GM12878 (cell line): ENCODE data around the gene F2RL3. TPM values are rescaled to one million over a fixed set of nuclear protein-coding genes. Genes with fewer than 3 reads are reported as not detected.

Experiments used
- BHLHE40 ChIP-seq, 2 experiments: fragments of 450-650 bp in 1 of 2; IDR thresholded peaks; 2 replicates each; pipeline ENCODE4 v1.6.1; 2011 to 2017; ENCODE audit warnings: low read depth in 2 of 2, borderline replicate concordance in 1 of 2, improper control_type of control experiment in 1 of 2, low read length in 1 of 2, mild to moderate bottlenecking in 1 of 2
- CEBPB ChIP-seq, 2 experiments: fragments of 150-350 bp in 1 of 2; IDR thresholded peaks; 2 replicates each; pipeline ENCODE4 v1.6.1; 2012 to 2014; ENCODE audit warnings: low read depth in 2 of 2, low read length in 2 of 2, borderline replicate concordance in 1 of 2, inconsistent platforms in 1 of 2
- CHD4 ChIP-seq: fragments of 200-600 bp; sonication (generic); IDR thresholded peaks from 2 replicates; pipeline ENCODE4 v1.6.1; 2016; ENCODE audit warnings: mild to moderate bottlenecking
- DPF2 ChIP-seq: fragments of 450-650 bp; IDR thresholded peaks from 2 replicates; pipeline ENCODE4 v1.6.1; 2017; ENCODE audit warnings: mild to moderate bottlenecking
- E4F1 ChIP-seq: fragments of 450-650 bp; IDR thresholded peaks from 2 replicates; pipeline ENCODE4 v1.6.1; 2018; ENCODE audit warnings: borderline replicate concordance, mild to moderate bottlenecking; ENCODE audit not compliant: partially characterized antibody
- EGR1 ChIP-seq, 2 experiments: IDR thresholded peaks; 1 replicate in 1 of 2; 2 replicates in 1 of 2; pipeline ENCODE4 v1.6.1; 2011 to 2012; ENCODE audit warnings: low read depth in 2 of 2, low read length in 2 of 2, borderline replicate concordance in 1 of 2, mild to moderate bottlenecking in 1 of 2, moderate library complexity in 1 of 2
- FOXK2 ChIP-seq: fragments of 450-650 bp; IDR thresholded peaks from 2 replicates; pipeline ENCODE4 v1.6.1; 2017; ENCODE audit warnings: mild to moderate bottlenecking, moderate library complexity
- IKZF2 ChIP-seq, 2 experiments: fragments of 450-650 bp; IDR thresholded peaks; 2 replicates each; pipeline ENCODE4 v1.6.1; 2017; ENCODE audit warnings: mild to moderate bottlenecking in 2 of 2, moderate library complexity in 2 of 2
- IRF4 ChIP-seq: IDR thresholded peaks from 2 replicates; pipeline ENCODE4 v1.6.1; 2011; ENCODE audit warnings: low read depth, low read length
- NFXL1 ChIP-seq: fragments of 450-650 bp; IDR thresholded peaks from 2 replicates; pipeline ENCODE4 v1.6.1; 2017; ENCODE audit warnings: antibody characterized with exemption, mild to moderate bottlenecking, borderline replicate concordance
- NR2C1 ChIP-seq: fragments of 450-650 bp; IDR thresholded peaks from 2 replicates; pipeline ENCODE4 v1.6.1; 2017; ENCODE audit warnings: antibody characterized with exemption, mild to moderate bottlenecking, moderate library complexity
- POLR2AphosphoS2 ChIP-seq: IDR thresholded peaks from 2 replicates; pipeline ENCODE4 v1.6.1; 2011; ENCODE audit warnings: low read depth, mild to moderate bottlenecking, low read length, improper control_type of control experiment, moderate library complexity
- SIN3A ChIP-seq: IDR thresholded peaks from 2 replicates; pipeline ENCODE4 v1.6.1; 2012; ENCODE audit warnings: low read depth, low read length, improper control_type of control experiment
- SUZ12 ChIP-seq: fragments of 200-600 bp; sonication (generic); IDR thresholded peaks from one replicate; pipeline ENCODE4 v1.6.1; 2018; ENCODE audit warnings: antibody characterized with exemption, mild to moderate bottlenecking; ENCODE audit not compliant: unreplicated experiment
- TARDBP ChIP-seq: IDR thresholded peaks from 2 replicates; pipeline ENCODE4 v1.6.1; 2016; ENCODE audit warnings: borderline replicate concordance
- WRNIP1 ChIP-seq: IDR thresholded peaks from 2 replicates; pipeline ENCODE4 v1.6.1; 2011; ENCODE audit warnings: low read depth, low read length, improper control_type of control experiment, borderline replicate concordance
- ZNF217 ChIP-seq: fragments of 450-650 bp; IDR thresholded peaks from 2 replicates; pipeline ENCODE4 v1.6.1; 2017; ENCODE audit warnings: antibody characterized with exemption, mild to moderate bottlenecking
- ZNF24 ChIP-seq: fragments of 450-650 bp; IDR thresholded peaks from 2 replicates; pipeline ENCODE4 v1.6.1; 2017; ENCODE audit warnings: antibody characterized with exemption, mild to moderate bottlenecking
- ZSCAN29 ChIP-seq: fragments of 450-650 bp; IDR thresholded peaks from 2 replicates; pipeline ENCODE4 v1.6.1; 2017; ENCODE audit warnings: mild to moderate bottlenecking, moderate library complexity
- ZZZ3 ChIP-seq: IDR thresholded peaks from 2 replicates; pipeline ENCODE4 v1.6.1; 2011; ENCODE audit warnings: low read depth; ENCODE audit not compliant: control insufficient read depth, insufficient read length
- polyA plus RNA-seq, 11 experiments: library from polyadenylated mRNA; depleted of rRNA in 4 of 11; unstranded in 6 of 11; stranded (reverse) in 5 of 11; fragments of >200 nt; fragmentation: Nextera tagmentation in 4 of 11; fragmentation: Illumina TruSeq in 1 of 11; extraction: Ambion mirVana in 4 of 11; extraction: Trizol in 1 of 11; gene quantifications; 1 replicate in 1 of 11; 2 replicates in 10 of 11; pipeline versions ENCODE4 v1.2.1 to v1.2.3, GENCODE V29; 2011 to 2016; ENCODE audit warnings: inconsistent platforms in 2 of 11, missing spikeins in 2 of 11, low read depth in 1 of 11
- total RNA-seq, 4 experiments: library from RNA; depleted of rRNA in 3 of 4; stranded (reverse); fragments of >200 nt in 3 of 4; fragmentation: Illumina TruSeq in 1 of 4; extraction: Trizol in 1 of 4; gene quantifications; 2 replicates each; pipeline versions ENCODE4 v1.2.1 to v1.2.3, GENCODE V29; 2013 to 2021
- TF ChIP-seq, protein P1 (sequence below): IDR thresholded peaks from 2 replicates; pipeline ENCODE4 v1.6.1; 2012; ENCODE audit warnings: improper control_type of control experiment, low read depth, low read length; ENCODE audit not compliant: insufficient replicate concordance
- TF ChIP-seq, protein P2 (sequence below): IDR thresholded peaks from 2 replicates; pipeline ENCODE4 v1.6.1; 2012; ENCODE audit warnings: low read length, inconsistent platforms

Gene F2RL3
- total and polyA plus RNA-seq, 10 of the 15 experiments (the other 5 are each of a cell fraction or from before 2014, with no cell fraction given): 0.01 to 1.2 (median 0.29) TPM

- TF ChIP-seq, protein P1, sequence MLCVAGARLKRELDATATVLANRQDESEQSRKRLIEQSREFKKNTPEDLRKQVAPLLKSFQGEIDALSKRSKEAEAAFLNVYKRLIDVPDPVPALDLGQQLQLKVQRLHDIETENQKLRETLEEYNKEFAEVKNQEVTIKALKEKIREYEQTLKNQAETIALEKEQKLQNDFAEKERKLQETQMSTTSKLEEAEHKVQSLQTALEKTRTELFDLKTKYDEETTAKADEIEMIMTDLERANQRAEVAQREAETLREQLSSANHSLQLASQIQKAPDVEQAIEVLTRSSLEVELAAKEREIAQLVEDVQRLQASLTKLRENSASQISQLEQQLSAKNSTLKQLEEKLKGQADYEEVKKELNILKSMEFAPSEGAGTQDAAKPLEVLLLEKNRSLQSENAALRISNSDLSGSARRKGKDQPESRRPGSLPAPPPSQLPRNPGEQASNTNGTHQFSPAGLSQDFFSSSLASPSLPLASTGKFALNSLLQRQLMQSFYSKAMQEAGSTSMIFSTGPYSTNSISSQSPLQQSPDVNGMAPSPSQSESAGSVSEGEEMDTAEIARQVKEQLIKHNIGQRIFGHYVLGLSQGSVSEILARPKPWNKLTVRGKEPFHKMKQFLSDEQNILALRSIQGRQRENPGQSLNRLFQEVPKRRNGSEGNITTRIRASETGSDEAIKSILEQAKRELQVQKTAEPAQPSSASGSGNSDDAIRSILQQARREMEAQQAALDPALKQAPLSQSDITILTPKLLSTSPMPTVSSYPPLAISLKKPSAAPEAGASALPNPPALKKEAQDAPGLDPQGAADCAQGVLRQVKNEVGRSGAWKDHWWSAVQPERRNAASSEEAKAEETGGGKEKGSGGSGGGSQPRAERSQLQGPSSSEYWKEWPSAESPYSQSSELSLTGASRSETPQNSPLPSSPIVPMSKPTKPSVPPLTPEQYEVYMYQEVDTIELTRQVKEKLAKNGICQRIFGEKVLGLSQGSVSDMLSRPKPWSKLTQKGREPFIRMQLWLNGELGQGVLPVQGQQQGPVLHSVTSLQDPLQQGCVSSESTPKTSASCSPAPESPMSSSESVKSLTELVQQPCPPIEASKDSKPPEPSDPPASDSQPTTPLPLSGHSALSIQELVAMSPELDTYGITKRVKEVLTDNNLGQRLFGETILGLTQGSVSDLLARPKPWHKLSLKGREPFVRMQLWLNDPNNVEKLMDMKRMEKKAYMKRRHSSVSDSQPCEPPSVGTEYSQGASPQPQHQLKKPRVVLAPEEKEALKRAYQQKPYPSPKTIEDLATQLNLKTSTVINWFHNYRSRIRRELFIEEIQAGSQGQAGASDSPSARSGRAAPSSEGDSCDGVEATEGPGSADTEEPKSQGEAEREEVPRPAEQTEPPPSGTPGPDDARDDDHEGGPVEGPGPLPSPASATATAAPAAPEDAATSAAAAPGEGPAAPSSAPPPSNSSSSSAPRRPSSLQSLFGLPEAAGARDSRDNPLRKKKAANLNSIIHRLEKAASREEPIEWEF: no peak
- no peak for TF ChIP-seq ZNF24
- no peak for TF ChIP-seq ZSCAN29
- TF ChIP-seq CHD4: no peak
- peak in 1 of 2 experiments; percentile 20; a peak in 1 of 3 replicates for TF ChIP-seq EGR1 (IDR thresholded peaks at IDR 0.05; ENCODE audit: borderline replicate concordance in 1 of 2, low read depth in 2 of 2, low read length in 2 of 2)
- no peak for TF ChIP-seq FOXK2
- peak; percentile 33 for TF ChIP-seq E4F1
- no peak for TF ChIP-seq NFXL1
- no peak for TF ChIP-seq TARDBP
- no peak for TF ChIP-seq NR2C1
- TF ChIP-seq WRNIP1: no peak
- no peak for TF ChIP-seq CEBPB (IDR thresholded peaks at IDR 0.05; ENCODE audit: borderline replicate concordance in 1 of 2, low read depth in 2 of 2, low read length in 2 of 2)
- no peak for TF ChIP-seq ZZZ3
- TF ChIP-seq, protein P2, sequence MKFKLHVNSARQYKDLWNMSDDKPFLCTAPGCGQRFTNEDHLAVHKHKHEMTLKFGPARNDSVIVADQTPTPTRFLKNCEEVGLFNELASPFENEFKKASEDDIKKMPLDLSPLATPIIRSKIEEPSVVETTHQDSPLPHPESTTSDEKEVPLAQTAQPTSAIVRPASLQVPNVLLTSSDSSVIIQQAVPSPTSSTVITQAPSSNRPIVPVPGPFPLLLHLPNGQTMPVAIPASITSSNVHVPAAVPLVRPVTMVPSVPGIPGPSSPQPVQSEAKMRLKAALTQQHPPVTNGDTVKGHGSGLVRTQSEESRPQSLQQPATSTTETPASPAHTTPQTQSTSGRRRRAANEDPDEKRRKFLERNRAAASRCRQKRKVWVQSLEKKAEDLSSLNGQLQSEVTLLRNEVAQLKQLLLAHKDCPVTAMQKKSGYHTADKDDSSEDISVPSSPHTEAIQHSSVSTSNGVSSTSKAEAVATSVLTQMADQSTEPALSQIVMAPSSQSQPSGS: no peak
- no peak for TF ChIP-seq IKZF2 (IDR thresholded peaks at IDR 0.05)
- TF ChIP-seq SIN3A: no peak
- TF ChIP-seq POLR2AphosphoS2: no peak
- TF ChIP-seq SUZ12: no peak
- no peak for TF ChIP-seq ZNF217
- peak in 1 of 2 experiments; percentile 51; a peak in 2 of 4 replicates for TF ChIP-seq BHLHE40 (IDR thresholded peaks at IDR 0.05; ENCODE audit: borderline replicate concordance in 1 of 2, low read depth in 2 of 2, low read length in 1 of 2)
- TF ChIP-seq DPF2: peak; percentile 31; the same call in 1 of the 2 replicates
- TF ChIP-seq IRF4: no peak
These were observed 8.4 kb downstream of the F2RL3 start (continued) for GRCh38 chr19:16897029-16897855.
